ENCODE measurements around the gene EFCAB9.

Gene EFCAB9

DNA sequence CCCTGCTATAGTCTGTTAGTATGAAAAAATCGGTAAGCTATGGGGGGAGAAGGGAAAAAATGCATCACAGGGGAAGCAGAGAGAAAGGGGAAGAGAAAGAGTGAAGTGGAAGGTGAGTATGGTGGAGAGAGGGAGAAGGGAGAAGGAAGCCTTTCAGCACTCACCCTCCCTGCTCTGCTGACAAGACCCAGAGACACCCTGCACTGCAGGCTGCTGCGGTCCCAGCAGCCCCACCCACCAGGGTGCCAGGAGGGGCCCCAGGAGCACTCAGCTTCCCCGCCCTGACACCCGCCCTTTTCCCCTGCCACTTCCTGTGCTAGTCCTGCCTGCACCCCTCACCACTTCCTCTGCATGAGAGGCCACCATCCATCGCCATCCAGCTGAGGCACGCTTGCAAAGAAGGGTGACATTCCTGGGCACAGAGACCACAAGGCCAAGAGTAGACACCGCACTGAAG, 18.7 kb upstream of the EFCAB9 start:
- Histone ChIP-seq H3K36me3 (no peaks in the 10 kb centered on the region), H3K4me3 (ENCODE audit: low read depth, low read length) (no peak overlapping the region), H3K9me3 (no peaks in the 10 kb centered on the region), H3K4me1 (no peaks in the 10 kb centered on the region), H3K27me3 (no peaks in the 10 kb centered on the region)
- DNase-seq, result no peak
- TF ChIP-seq, protein P1, sequence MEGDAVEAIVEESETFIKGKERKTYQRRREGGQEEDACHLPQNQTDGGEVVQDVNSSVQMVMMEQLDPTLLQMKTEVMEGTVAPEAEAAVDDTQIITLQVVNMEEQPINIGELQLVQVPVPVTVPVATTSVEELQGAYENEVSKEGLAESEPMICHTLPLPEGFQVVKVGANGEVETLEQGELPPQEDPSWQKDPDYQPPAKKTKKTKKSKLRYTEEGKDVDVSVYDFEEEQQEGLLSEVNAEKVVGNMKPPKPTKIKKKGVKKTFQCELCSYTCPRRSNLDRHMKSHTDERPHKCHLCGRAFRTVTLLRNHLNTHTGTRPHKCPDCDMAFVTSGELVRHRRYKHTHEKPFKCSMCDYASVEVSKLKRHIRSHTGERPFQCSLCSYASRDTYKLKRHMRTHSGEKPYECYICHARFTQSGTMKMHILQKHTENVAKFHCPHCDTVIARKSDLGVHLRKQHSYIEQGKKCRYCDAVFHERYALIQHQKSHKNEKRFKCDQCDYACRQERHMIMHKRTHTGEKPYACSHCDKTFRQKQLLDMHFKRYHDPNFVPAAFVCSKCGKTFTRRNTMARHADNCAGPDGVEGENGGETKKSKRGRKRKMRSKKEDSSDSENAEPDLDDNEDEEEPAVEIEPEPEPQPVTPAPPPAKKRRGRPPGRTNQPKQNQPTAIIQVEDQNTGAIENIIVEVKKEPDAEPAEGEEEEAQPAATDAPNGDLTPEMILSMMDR (IDR thresholded peaks at IDR 0.05; ENCODE audit: low read depth, low read length), result no peak

DNA sequence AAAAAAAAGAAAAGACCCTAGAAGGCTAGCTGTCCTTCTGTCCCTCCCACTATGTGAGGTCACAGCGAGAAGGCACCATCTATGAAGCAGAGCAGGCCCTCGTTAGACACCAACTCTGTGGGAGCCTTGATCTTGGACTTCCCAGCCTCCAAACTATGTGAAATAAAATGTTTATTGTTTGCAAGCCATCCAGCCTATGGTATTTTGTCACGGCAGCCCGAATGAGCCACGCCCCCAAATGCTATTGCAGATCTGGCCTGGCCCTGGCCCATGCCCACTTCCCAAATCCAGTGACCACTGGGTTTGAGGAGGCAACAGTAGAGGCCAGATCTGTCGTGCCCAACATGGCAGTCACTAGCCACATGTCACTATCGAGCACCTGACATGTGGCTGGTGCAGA, 16.8 kb upstream of the EFCAB9 start:
- Histone ChIP-seq H3K4me1 (no peaks in the 10 kb centered on the region), H3K4me3 (ENCODE audit: low read depth, low read length) (no peak overlapping the region), H3K9me3 (no peaks in the 10 kb centered on the region), H3K36me3 (no peaks in the 10 kb centered on the region), H3K27me3 (no peaks in the 10 kb centered on the region)
- TF ChIP-seq, protein P1 (IDR thresholded peaks at IDR 0.05; ENCODE audit: low read depth, low read length), result no peak
- DNase-seq, result no peak

DNA sequence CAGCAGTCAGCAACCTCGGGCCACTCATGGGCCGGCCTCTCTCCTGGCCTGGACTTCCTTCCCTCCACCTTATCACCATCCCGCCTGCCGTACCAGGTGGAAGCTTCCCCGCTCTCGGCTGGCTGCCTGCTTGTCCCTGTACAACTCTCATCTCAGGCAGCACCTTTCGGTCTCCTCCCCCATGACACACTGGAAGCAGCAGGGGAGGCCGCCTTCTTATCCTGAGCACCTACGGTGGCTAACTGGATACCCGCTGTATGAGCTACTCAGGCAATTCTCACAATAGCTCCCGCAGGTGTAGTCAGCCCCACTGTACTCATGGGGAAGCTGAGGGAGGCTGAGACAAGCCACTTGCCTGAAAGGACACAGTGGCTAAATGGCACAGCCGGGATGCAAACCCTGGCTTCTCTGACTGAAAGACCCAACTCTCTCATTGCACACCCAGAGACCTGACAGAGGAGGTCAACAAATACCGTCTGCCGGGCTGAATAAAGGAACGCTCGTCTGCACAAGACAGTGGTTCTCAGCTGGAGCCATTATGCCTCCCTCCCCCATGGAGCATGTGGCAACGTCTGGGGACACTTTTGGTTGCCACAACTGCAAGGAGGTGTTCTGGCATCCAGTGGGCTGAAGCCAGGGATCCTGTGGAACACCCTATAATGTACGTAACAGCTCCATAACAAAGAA, 15.5 kb upstream of the EFCAB9 start:
- Histone ChIP-seq H3K27me3 (no peaks in the 10 kb centered on the region), H3K36me3 (no peaks in the 10 kb centered on the region), H3K9me3 (no peaks in the 10 kb centered on the region), H3K4me1 (no peaks in the 10 kb centered on the region), H3K4me3 (ENCODE audit: low read depth, low read length) (no peak overlapping the region)
- DNase-seq, result no peak
- TF ChIP-seq, protein P1 (IDR thresholded peaks at IDR 0.05; ENCODE audit: low read depth, low read length), result no peak

DNA sequence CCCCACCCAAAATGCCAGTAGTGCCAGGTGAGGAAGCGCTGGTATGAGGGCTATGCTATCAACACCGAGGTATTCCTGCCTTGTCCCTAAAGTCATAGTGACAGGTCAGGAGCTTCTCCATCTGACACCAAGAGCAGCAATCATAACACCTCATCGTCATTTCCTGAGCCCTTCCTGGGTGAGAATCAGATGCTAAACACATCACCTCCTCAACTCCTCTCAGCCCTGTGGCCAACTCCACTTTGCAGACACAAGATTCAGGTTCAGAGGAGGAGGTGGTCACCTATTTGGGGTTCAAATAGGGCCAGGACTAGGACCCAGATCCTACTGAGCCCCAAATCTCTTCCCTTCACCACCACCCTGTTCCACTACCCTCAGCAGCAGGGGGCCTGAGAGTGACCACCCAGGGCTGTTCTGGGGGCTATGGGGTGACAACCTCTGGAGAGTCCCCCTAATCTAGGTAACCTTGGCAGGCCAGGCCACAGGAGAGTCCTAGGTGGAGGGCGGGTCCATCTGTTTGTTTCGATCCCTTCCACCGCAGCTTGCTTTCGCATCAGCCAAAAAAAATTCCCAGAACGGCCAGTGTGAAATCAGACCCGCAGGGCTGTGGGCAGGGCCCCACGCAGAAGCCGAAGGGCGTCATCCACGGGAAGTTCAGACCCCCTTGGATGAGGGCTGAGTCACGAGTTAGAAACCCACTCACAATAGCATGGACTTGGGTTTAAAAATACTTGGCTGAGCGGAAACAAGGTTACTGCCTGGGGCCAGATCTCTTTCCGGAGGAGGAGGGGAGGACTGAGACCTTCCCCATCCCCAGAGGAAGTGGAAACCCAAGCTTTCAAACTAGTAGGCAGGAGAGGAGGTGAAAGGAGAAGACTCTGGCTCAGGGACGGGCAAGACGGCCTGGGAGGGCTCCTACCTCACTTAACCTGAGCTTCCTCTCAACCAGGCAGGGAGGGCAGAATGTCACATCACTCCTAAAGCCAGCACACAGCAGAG, 14.7 kb upstream of the EFCAB9 start:
- no peak overlapping the region for H3K4me3 ChIP-seq (ENCODE audit: low read depth, low read length)
- H3K27me3 ChIP-seq, result no peaks in the 10 kb centered on the region
- no peaks in the 10 kb centered on the region for H3K36me3 ChIP-seq
- TF ChIP-seq, protein P1 (IDR thresholded peaks at IDR 0.05; ENCODE audit: low read depth, low read length), result no peak
- no peaks in the 10 kb centered on the region for H3K9me3 ChIP-seq
- no peaks in the 10 kb centered on the region for H3K4me1 ChIP-seq
- DNase-seq, result no peak

DNA sequence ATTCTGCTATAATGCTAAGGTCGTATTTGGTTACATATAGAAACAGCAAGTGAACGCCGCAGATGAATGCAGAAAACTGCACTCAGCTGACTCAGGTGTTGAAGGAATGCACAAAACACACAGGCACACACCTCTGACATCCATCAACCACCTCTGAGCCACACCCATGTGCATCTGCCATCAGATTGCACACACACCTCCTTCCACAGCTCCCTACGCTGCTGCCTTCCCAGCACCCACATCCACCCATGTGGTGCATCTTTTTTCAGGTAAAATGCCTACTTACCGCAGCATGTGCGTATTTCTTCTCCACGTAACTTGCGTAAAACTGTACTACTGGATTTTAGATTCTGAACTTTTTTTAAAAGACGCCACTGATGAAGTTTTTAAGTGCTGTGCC, 13.0 kb upstream of the EFCAB9 start:
- H3K4me3 ChIP-seq (ENCODE audit: low read depth, low read length), result no peak overlapping the region

More for the DNA sequence above, 13.0 kb upstream of the EFCAB9 start:
- H3K9me3 ChIP-seq, result no peaks in the 10 kb centered on the region
- H3K4me1 ChIP-seq, result no peaks in the 10 kb centered on the region
- TF ChIP-seq, protein P1 (IDR thresholded peaks at IDR 0.05; ENCODE audit: low read depth, low read length), result no peak
- no peaks in the 10 kb centered on the region for H3K27me3 ChIP-seq
- no peaks in the 10 kb centered on the region for H3K36me3 ChIP-seq
- no peak for DNase-seq
